Activated naive CD4-positive, alpha-beta T cell treated with anti-CD3 and anti-CD28 coated beads, Interleukin-2, amount 50 U/mL, for 72 hours (primary cell): ENCODE results near the gene GBA2. TPM values are rescaled to one million over a fixed set of nuclear protein-coding genes. Genes with fewer than 3 reads are reported as not detected.

Experiments
- ATAC-seq, 2 donors: fragments of 150-1000 bp; cut with Tn5 transposase; 2 replicates each; pipeline ENCODE4 v1.10.0; 2021; ENCODE audit warnings: mild to moderate bottlenecking in 2 of 2, moderate library complexity in 2 of 2
- DNase-seq, 2 donors: peaks; one replicate each; pipeline ENCODE4 v3.0.0; 2021 to 2022; ENCODE audit warnings: low spot score in 2 of 2
- H3K27ac Mint-ChIP-seq, 2 donors: one replicate each; pipeline ENCODE4 v1.8.0; 2022; ENCODE audit warnings: mild to moderate bottlenecking in 2 of 2, mixed read lengths in 2 of 2
- H3K36me3 Mint-ChIP-seq, 2 donors: one replicate each; pipeline ENCODE4 v1.8.0; 2022; ENCODE audit warnings: mixed read lengths in 2 of 2
- H3K9me3 Mint-ChIP-seq, 2 donors: one replicate each; pipeline ENCODE4 v1.8.0; 2022; ENCODE audit warnings: mixed read lengths in 2 of 2
- total RNA-seq, 2 donors: library from RNA; stranded (reverse); gene quantifications; one replicate each; pipeline ENCODE4 v1.2.3, GENCODE V29; 2022

Gene GBA2
- total RNA-seq, 2 donors from 2014 or later, result 23.4 to 57.6 TPM

DNA sequence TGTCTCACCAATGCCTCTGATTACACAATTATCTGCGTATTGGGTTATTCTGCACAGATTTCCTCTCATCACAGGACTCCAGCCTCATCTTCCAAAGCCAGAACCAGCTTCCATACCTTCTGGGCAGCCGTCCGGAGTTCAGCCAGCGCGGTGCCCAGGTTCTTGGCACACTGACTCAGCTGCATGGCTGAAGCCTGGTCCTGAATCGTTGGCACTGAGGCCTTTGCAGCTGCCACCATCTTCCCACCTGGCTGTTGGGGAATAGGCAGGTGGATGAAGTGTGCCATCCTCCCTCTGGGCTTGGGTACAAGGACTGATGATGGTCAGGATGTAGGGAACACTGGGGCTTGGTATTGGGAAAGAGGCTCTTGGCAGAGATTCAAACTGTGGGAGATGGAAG is 34.9 kb downstream of the GBA2 start:
- H3K9me3 Mint-ChIP-seq, result no peaks in the 10 kb centered on the region
- H3K27ac Mint-ChIP-seq, result peak overlapping the region; percentile 29 to 66
- ATAC-seq, result no peak
- no peak for DNase-seq
- H3K36me3 Mint-ChIP-seq, result peaks cover 40 to 47% of the 10 kb centered on the region in 2 donors

GRCh38 chr9:35713578-35713977 is 35.5 kb downstream of the GBA2 start:
- no peak for ATAC-seq
- no peak for DNase-seq
- peaks cover 37 to 51% of the 10 kb centered on the region in 2 donors for H3K36me3 Mint-ChIP-seq
- H3K27ac Mint-ChIP-seq, result peak overlapping the region; percentile 66 to 83
- no peaks in the 10 kb centered on the region for H3K9me3 Mint-ChIP-seq

- H3K9me3 Mint-ChIP-seq, result no peaks in the 10 kb centered on the region
- H3K36me3 Mint-ChIP-seq, result peaks cover 34 to 54% of the 10 kb centered on the region in 2 donors
- DNase-seq (no peak), ATAC-seq (no peak)
- peak overlapping the region; percentile 66 to 83 for H3K27ac Mint-ChIP-seq
Measured at GRCh38 chr9:35712762-35713400, 36.1 kb downstream of the GBA2 start.

DNA sequence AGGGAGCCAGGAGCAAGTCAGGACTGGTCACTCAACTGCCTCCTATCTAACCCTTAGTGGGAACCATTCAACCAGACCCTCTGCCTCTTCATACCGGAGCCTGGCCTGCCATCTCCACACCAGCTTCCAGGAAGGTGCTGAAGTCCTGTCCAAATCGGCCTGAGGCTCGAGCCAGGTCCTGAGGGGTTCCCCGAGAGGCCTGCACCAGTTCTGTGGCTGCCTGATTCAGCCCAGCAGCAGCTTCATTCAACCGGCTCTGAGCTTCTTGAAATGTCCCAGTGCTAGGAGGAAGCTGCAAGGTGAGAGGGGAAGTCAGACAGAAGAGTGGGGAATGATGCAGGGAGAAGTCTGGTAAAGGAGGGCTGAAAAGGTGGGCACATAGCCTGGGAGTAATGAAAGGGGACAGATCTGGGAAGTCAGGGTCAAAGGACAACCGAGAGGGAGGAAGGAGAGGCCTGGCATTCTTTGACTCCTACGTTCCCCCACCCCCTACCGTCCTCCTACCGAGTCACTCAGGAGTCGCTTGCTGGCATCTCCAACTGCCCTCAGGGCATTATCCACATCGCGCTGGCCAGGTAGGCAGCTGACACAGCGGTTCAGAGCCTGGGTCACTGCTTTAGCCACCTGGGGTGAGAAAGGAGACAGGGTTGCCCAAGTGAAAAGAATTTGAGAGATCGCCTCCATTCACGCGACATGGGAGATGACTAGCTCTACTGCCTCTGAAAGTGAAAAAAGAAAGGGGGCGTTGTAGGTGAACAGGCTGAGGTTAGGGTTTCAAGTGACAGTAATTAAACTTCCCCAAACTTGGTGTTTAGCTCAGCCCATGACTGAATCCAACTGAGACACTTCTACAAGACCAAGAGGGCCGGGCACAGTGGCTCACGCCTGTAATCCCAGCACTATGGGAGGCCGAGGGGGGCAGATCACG is 37.3 kb downstream of the GBA2 start:
- ATAC-seq, result peak; percentile 37 to 48
- Mint-ChIP-seq H3K27ac (peak overlapping the region; percentile 58 to 89), H3K36me3 (peaks cover 39 to 60% of the 10 kb centered on the region in 2 donors), H3K9me3 (no peaks in the 10 kb centered on the region)
- DNase-seq, result no peak

GRCh38 chr9:35710818-35711500 is 38.1 kb downstream of the GBA2 start:
- no peaks in the 10 kb centered on the region for H3K9me3 Mint-ChIP-seq
- DNase-seq (no peak), ATAC-seq (no peak)
- H3K36me3 Mint-ChIP-seq, result peaks cover 39 to 56% of the 10 kb centered on the region in 2 donors
- H3K27ac Mint-ChIP-seq, result peak overlapping the region in 1 of 2 donors; percentile 58

DNA sequence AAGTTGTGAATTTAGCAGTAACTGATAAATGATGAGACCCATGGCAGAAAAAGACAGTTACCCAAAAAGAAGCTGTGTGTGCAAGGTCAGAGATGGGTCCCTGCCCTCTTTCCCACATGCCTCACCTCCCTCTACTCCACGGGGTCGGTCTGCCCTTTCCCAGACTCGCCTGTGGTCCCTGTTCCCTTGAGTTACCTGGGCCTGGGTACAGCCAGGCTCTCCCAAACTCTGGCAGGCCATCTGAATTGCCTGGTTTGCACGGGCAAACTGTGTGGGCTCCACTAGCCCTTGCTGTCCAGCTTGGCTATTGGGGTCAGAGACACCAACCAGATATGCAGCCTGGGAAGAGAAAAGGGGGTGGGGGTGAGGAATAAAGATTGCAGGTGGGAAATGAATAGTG is 40.9 kb downstream of the GBA2 start:
- Mint-ChIP-seq H3K36me3 (peaks cover 35 to 42% of the 10 kb centered on the region in 2 donors), H3K27ac (peak overlapping the region in 1 of 2 donors; percentile 65), H3K9me3 (no peaks in the 10 kb centered on the region)
- no peak for ATAC-seq
- DNase-seq, result no peak

DNA sequence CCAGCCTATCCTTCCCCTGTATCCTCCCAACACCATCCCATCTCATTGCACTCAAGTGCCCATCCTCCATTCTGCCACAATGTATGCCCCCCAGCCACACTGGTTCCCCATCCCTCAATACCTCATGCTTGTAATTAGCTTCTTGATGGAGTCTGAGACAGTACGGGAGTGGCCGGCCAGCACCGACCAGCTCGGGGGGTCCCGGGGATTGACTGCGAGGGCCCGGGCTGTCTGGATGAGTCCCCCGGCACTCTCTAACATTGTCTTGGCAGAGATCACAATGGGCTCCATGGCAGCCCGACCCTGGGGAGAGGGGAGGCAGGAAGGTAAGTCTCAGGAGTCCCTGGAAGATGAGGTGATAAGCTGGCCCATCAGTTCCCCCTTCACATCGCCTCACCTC is 42.1 kb downstream of the GBA2 start:
- Mint-ChIP-seq H3K27ac (peak overlapping the region; percentile 11 to 23), H3K36me3 (peaks cover 34 to 42% of the 10 kb centered on the region in 2 donors), H3K9me3 (no peaks in the 10 kb centered on the region)
- no peak for DNase-seq
- no peak for ATAC-seq

GRCh38 chr9:35705836-35706430 is 43.1 kb downstream of the GBA2 start:
- DNase-seq, result no peak
- H3K27ac Mint-ChIP-seq, result no peak overlapping the region
- no peaks in the 10 kb centered on the region for H3K9me3 Mint-ChIP-seq
- no peak for ATAC-seq
- H3K36me3 Mint-ChIP-seq, result peaks cover 24 to 34% of the 10 kb centered on the region in 2 donors

DNA sequence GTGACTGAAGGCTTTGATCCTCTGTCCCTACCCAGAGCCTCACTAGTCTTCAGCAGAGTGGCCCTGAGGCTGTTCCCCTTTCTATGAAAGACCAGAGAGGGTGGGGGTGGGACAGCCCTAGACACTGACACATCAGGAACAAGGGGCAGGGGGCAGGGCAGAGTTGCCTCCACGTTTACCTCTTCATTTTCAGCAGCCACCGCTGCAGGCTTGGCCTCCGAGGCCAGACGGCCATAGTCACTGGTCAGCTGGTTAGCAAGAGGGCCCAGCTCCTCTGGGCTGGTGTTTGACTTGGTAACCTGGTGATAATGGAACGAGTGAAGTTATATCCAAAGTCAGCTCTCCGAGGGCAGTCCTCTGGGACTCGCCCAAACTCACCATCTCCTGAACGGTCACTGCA is 43.7 kb downstream of the GBA2 start:
- DNase-seq (no peak), ATAC-seq (no peak)
- Mint-ChIP-seq H3K27ac (no peak overlapping the region), H3K36me3 (peaks cover 19 to 28% of the 10 kb centered on the region in 2 donors), H3K9me3 (no peaks in the 10 kb centered on the region)

DNA sequence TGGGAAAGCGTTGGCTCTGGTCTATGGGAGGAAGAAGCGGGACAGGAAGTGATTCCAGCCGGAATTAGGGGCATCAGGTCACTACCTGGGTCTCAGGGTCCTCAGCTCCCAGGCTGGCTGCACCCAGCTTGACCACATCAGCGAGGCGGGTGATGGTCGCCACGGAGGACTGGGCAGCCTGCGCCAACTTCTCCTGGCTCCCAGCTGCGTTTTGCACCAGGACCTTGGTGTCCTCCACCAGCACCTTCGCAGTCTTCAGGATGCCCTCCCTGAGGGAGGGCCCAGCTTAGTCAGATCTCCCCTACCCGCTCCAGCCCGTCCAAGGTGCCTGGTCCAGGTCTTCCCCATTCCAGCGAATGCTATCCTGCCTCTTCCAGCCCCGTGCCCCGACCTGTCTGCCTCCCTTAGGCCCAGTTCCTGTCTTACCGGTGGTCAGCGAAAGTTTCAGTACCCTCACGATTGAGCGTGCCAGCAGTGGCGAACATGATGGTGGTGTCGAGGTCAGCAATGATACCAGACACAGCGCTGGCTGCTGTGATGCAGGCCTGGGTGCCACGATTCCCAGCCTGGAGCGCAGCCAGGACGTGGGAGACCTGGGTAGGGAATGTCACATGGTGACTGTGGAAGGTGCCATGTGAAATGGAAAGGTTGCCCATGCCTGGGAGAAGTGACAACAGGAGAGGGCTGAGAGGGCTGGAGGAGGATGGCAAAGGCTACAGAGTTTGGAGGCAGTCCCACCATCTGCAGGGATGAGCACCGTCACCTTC is 44.9 kb downstream of the GBA2 start:
- H3K36me3 Mint-ChIP-seq, result peaks cover 17 to 26% of the 10 kb centered on the region in 2 donors
- H3K9me3 Mint-ChIP-seq, result no peaks in the 10 kb centered on the region
- peak overlapping the region in 1 of 2 donors; percentile 52 for H3K27ac Mint-ChIP-seq
- no peak for DNase-seq
- no peak for ATAC-seq

DNA sequence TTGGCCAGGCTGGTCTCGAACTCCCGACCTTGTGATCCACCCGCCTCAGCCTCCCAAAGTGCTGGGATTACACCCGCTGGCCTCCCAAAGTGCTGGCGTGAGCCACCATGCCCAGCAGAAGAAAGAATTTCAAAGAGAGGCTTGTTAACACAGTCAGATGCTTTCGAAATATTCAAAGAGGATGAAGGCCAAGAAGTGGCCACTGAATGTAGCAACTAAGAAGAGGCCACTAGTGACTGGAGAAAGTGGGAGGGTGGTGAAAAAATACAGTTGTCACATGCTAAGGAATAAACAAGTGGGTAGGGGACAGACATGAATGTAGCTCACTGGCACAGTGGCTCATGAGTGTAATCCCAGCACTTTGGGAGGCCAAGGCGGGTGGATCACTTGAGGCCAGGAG is 46.3 kb downstream of the GBA2 start:
- ATAC-seq (no peak), DNase-seq (no peak)
- Mint-ChIP-seq H3K27ac (no peak overlapping the region), H3K9me3 (no peaks in the 10 kb centered on the region), H3K36me3 (peaks cover 15 to 23% of the 10 kb centered on the region in 2 donors)

DNA sequence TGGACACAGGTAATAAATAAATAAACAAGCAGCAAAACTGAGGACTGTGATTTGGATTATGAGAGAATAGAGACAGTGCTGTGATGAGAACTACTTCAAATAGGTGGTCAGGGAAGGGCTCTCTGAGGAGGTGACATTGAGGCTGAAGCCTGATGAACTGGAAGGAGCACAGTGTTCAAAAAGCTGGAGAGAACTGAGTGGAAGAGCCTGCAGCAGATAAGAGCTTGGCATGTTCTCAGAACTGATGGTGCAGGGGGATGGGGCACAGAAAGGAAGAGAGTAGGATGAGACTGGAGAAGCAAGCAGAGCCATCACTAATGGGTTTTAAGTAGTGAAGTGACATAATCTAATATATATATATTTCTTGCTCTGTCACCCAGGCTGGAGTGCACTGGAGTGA is 48.1 kb downstream of the GBA2 start:
- Mint-ChIP-seq H3K27ac (no peak overlapping the region), H3K9me3 (no peaks in the 10 kb centered on the region), H3K36me3 (peaks cover 8 to 11% of the 10 kb centered on the region in 2 donors)
- DNase-seq (no peak), ATAC-seq (no peak)

- ATAC-seq (no peak), DNase-seq (no peak)
- no peaks in the 10 kb centered on the region for H3K9me3 Mint-ChIP-seq
- no peak overlapping the region for H3K27ac Mint-ChIP-seq
- H3K36me3 Mint-ChIP-seq, result peaks cover 8 to 11% of the 10 kb centered on the region in 2 donors
Measured at GRCh38 chr9:35700031-35700430, 49.0 kb downstream of the GBA2 start.

GRCh38 chr9:35698231-35698630 is 50.8 kb downstream of the GBA2 start:
- H3K9me3 Mint-ChIP-seq, result no peaks in the 10 kb centered on the region
- no peak overlapping the region for H3K27ac Mint-ChIP-seq

GRCh38 chr9:35697486-35697885 is 51.5 kb downstream of the GBA2 start:
- Mint-ChIP-seq H3K36me3 (peaks cover 0 to 5% of the 10 kb centered on the region in 2 donors), H3K9me3 (no peaks in the 10 kb centered on the region), H3K27ac (no peak overlapping the region)
- ATAC-seq (peak in 1 of 2 donors; percentile 24), DNase-seq (no peak)

More at GRCh38 chr9:35698231-35698630, 50.8 kb downstream of the GBA2 start:
- DNase-seq (no peak), ATAC-seq (no peak)
- H3K36me3 Mint-ChIP-seq, result peaks cover 0 to 10% of the 10 kb centered on the region in 2 donors
